ENCODE data around the gene TERC. TPM values are rescaled to one million over a fixed set of nuclear protein-coding genes. Genes with fewer than 3 reads are reported as not detected.

The TERC gene
- total and polyA plus RNA-seq, 7 donors: 0.23 to 4.8 (median 0.75) TPM; not detected in 2

DNA sequence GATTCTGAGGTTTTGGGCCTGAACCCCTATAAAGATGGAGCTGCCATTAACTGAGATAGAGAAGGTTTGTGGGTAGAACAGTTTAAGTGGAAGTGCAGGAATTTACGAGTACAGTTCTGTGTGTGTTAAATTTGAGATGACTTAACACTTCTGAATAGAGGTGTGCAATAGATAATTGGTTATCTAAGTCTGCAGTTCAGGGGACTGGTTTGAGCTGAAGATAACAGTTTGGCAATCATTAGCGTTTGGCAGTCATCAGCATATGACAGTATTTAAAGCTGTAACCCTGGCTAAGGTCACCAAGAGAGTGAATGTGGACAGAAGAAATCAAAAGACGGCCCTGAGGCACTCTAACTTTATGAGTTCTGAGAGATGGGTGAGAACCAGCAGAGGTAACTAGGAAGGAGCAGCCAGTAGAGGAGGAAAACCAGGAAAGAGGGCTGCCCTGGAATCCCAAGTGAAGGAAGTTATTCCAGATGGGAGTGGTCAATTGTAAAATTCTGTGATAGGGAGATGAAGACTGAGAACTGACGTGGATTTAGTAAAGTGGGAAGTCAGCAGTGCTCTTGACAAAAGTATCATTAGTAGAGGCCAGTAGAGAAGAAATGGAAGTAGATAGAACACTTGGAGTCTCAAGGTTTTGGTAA lies 16.5 kb upstream of the TERC start:
- H3K27ac ChIP-seq: no peak overlapping the region

DNA sequence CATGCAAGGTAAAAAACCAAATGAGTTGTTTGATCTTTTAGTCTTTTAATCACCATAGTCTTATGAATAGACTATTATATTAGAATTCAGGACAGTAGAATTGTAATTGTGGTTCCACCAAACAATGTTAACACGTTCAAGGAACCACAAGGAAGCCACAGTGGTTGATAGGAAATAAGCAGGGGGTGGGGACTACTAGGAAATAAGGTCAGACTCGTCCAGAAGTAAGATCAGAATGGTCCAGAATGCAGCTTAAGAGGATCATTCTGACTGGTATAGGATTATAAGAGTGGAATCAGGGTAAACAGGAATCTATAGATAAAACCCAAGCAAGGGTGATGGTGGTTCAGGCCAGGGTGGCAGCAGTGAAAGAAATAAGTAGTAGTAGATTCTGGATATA lies 15.9 kb upstream of the TERC start:
- DNase-seq (no peak), ATAC-seq (no peak)
- Histone ChIP-seq H3K4me3 (no peak overlapping the region), H3K36me3 (ENCODE audit: insufficient read depth in 1 of 2, low read depth in 1 of 2) (peaks cover 22 to 100% of the 10 kb centered on the region in 2 donors), H3K27ac (no peak overlapping the region), H3K4me1 (peaks cover 13% of the 10 kb centered on the region), H3K27me3 (ENCODE audit: insufficient read depth in 3 of 3, low read length in 2 of 3) (no peaks in the 10 kb centered on the region), H3K9me3 (no peaks in the 10 kb centered on the region)
- intact Hi-C loops (cut with DNase I): loop anchor here in 1 of 2 donors (10.0 kb wide), 1 partner anchor 214 kb away; no protein-coding TSS in a partner anchor
- TF ChIP-seq, protein P1, sequence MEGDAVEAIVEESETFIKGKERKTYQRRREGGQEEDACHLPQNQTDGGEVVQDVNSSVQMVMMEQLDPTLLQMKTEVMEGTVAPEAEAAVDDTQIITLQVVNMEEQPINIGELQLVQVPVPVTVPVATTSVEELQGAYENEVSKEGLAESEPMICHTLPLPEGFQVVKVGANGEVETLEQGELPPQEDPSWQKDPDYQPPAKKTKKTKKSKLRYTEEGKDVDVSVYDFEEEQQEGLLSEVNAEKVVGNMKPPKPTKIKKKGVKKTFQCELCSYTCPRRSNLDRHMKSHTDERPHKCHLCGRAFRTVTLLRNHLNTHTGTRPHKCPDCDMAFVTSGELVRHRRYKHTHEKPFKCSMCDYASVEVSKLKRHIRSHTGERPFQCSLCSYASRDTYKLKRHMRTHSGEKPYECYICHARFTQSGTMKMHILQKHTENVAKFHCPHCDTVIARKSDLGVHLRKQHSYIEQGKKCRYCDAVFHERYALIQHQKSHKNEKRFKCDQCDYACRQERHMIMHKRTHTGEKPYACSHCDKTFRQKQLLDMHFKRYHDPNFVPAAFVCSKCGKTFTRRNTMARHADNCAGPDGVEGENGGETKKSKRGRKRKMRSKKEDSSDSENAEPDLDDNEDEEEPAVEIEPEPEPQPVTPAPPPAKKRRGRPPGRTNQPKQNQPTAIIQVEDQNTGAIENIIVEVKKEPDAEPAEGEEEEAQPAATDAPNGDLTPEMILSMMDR (IDR thresholded peaks at IDR 0.05): no peak
- WGBS, 3 donors: 58 to 65% (median 65%) methylated on average over 2 of the region's 2 CpGs

More for the DNA sequence above, 16.5 kb upstream of the TERC start:
- H3K9me3 ChIP-seq: no peaks in the 10 kb centered on the region
- intact Hi-C loops (cut with DNase I): loop anchor here in 1 of 2 donors (10.0 kb wide), 1 partner anchor 213 kb away; no protein-coding TSS in a partner anchor
- H3K36me3 ChIP-seq (ENCODE audit: insufficient read depth in 1 of 2, low read depth in 1 of 2): peaks cover 22 to 100% of the 10 kb centered on the region in 2 donors
- TF ChIP-seq, protein P1 (IDR thresholded peaks at IDR 0.05): no peak
- H3K4me1 ChIP-seq: peaks cover 8% of the 10 kb centered on the region
- H3K27me3 ChIP-seq (ENCODE audit: insufficient read depth in 3 of 3, low read length in 2 of 3): no peaks in the 10 kb centered on the region
- ATAC-seq (no peak), DNase-seq (no peak)
- H3K4me3 ChIP-seq: no peak overlapping the region
- 75 to 83% (median 80%) methylated on average over 4 of the region's 4 CpGs for WGBS, 3 donors

DNA sequence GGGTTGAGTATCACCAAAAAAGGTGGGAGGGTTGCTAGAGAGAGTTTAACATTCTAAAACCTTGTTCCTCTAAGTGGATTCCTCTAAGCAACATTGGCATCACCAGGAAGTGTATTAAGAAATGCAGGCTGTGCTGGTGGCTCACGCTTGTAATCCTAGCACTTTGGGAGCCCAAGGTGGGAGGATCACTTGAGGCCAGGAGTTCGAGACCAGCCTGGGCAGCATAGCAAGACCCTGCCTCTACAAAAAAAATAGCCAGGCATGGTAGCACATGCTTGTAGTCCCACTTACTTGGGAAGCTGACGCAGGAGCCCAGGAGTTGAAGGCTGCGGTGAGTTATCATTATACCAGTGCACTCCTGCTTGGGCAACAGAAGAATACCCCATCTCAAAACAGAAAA lies 13.0 kb upstream of the TERC start:
- H3K27ac ChIP-seq: no peak overlapping the region
- intact Hi-C loops (cut with DNase I): loop anchor here in 1 of 2 donors (5.0 kb wide), 1 partner anchor 189 kb away; the partner anchor contains the start of gene SEC62
- H3K4me3 ChIP-seq: no peak overlapping the region
- peaks cover 31% of the 10 kb centered on the region for H3K4me1 ChIP-seq
- no peaks in the 10 kb centered on the region for H3K27me3 ChIP-seq (ENCODE audit: insufficient read depth in 3 of 3, low read length in 2 of 3)
- ATAC-seq (no peak), DNase-seq (no peak)
- H3K36me3 ChIP-seq (ENCODE audit: insufficient read depth in 1 of 2, low read depth in 1 of 2): peaks cover 22 to 88% of the 10 kb centered on the region in 2 donors
- 69 to 96% (median 85%) methylated on average over 4 of the region's 4 CpGs for WGBS, 3 donors
- no peaks in the 10 kb centered on the region for H3K9me3 ChIP-seq
- TF ChIP-seq, protein P1 (IDR thresholded peaks at IDR 0.05): no peak

DNA sequence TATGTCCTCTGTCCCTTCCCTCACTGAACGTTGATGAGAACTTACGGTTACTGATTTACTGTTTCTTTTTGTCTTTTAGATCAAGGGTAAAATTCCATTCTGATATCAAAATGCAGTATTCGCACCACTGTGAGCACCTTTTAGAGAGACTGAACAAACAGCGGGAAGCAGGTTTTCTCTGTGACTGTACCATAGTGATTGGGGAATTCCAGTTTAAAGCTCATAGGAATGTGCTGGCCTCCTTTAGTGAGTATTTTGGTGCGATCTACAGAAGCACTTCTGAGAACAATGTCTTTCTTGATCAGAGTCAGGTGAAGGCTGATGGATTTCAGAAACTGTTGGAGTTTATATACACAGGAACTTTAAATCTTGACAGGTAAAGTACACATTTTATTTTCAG lies 9.3 kb upstream of the TERC start:
- DNase-seq (no peak), ATAC-seq (no peak)
- WGBS, 3 donors: 53 to 55% (median 54%) methylated on average over 5 of the region's 5 CpGs
- peak overlapping the region; percentile 98 for H3K27ac ChIP-seq
- H3K36me3 ChIP-seq (ENCODE audit: insufficient read depth in 1 of 2, low read depth in 1 of 2): peaks cover 6 to 51% of the 10 kb centered on the region in 2 donors
- intact Hi-C loops (cut with DNase I): no loop called here
- no peaks in the 10 kb centered on the region for H3K9me3 ChIP-seq
- TF ChIP-seq, protein P1 (IDR thresholded peaks at IDR 0.05): no peak
- no peaks in the 10 kb centered on the region for H3K27me3 ChIP-seq (ENCODE audit: insufficient read depth in 3 of 3, low read length in 2 of 3)
- H3K4me1 ChIP-seq: peaks cover 25% of the 10 kb centered on the region
- peak overlapping the region; percentile 83 for H3K4me3 ChIP-seq
